GM12801 (cell line): ENCODE data around the gene LRP4.

ENCODE experiments used
- CTCF ChIP-seq: IDR thresholded peaks from one replicate; pipeline ENCODE4 v1.5.1; 2011; ENCODE audit warnings: control low read depth; ENCODE audit not compliant: insufficient read length; ENCODE audit errors: extremely low read depth

The LRP4 gene

GRCh38 chr11:46838501-46838900, 79.8 kb downstream of the LRP4 start:
- TF ChIP-seq CTCF, result no peak

GRCh38 chr11:46837860-46838259, 80.5 kb downstream of the LRP4 start:
- TF ChIP-seq CTCF, result no peak

GRCh38 chr11:46836870-46837269, 81.5 kb downstream of the LRP4 start:
- TF ChIP-seq CTCF, result no peak

- no peak for TF ChIP-seq CTCF
These were observed 81.9 kb downstream of the LRP4 start for GRCh38 chr11:46836431-46836830.

- no peak for TF ChIP-seq CTCF
These were observed 82.5 kb downstream of the LRP4 start for GRCh38 chr11:46835897-46836296.

- no peak for TF ChIP-seq CTCF
These were observed 83.5 kb downstream of the LRP4 start for GRCh38 chr11:46834821-46835220.

GRCh38 chr11:46832511-46833214, 85.7 kb downstream of the LRP4 start:
- TF ChIP-seq CTCF, result no peak
